ENCODE data around the gene NTSR2.

The NTSR2 gene

GRCh38 chr2:11683966-11684365 is 14.0 kb upstream of the NTSR2 start:
- no peaks in the 10 kb centered on the region for H3K36me3 ChIP-seq (ENCODE audit: insufficient read depth, low read length)
- no peak overlapping the region for H3K27ac ChIP-seq
- no peaks in the 10 kb centered on the region for H3K9me3 ChIP-seq (ENCODE audit: low read depth, low read length)
- H3K4me3 ChIP-seq = no peak overlapping the region
- DNase-seq (ENCODE audit: low read depth, low spot score) = no peak
- TF ChIP-seq FOXP2 (optimal IDR thresholded peaks at IDR 0.05; ENCODE audit: control extremely low read depth, extremely low read length, insufficient read depth) (no peak), POLR2AphosphoS5 (IDR thresholded peaks at IDR 0.05; ENCODE audit: borderline replicate concordance, low read depth, low read length) (no peak), EZH2 (IDR thresholded peaks at IDR 0.05) (no peak)
- H3K9ac ChIP-seq (ENCODE audit: insufficient read length) = no peak overlapping the region

- Histone ChIP-seq H3K9me3 (ENCODE audit: low read depth, low read length) (no peaks in the 10 kb centered on the region), H3K36me3 (ENCODE audit: insufficient read depth, low read length) (no peaks in the 10 kb centered on the region), H3K9ac (ENCODE audit: insufficient read length) (no peak overlapping the region), H3K4me3 (no peak overlapping the region), H3K27ac (no peak overlapping the region)
- no peak for DNase-seq (ENCODE audit: low read depth, low spot score)
- TF ChIP-seq FOXP2 (optimal IDR thresholded peaks at IDR 0.05; ENCODE audit: control extremely low read depth, extremely low read length, insufficient read depth) (no peak), EZH2 (IDR thresholded peaks at IDR 0.05) (no peak), POLR2AphosphoS5 (IDR thresholded peaks at IDR 0.05; ENCODE audit: borderline replicate concordance, low read depth, low read length) (no peak)
Observed at GRCh38 chr2:11683476-11683875, 13.5 kb upstream of the NTSR2 start.

GRCh38 chr2:11682590-11682915 is 12.6 kb upstream of the NTSR2 start:
- no peak for TF ChIP-seq FOXP2 (optimal IDR thresholded peaks at IDR 0.05; ENCODE audit: control extremely low read depth, extremely low read length, insufficient read depth)
- Histone ChIP-seq H3K36me3 (ENCODE audit: insufficient read depth, low read length) (no peaks in the 10 kb centered on the region), H3K9me3 (ENCODE audit: low read depth, low read length) (no peaks in the 10 kb centered on the region), H3K27ac (no peak overlapping the region), H3K9ac (ENCODE audit: insufficient read length) (no peak overlapping the region), H3K4me3 (no peak overlapping the region)
- DNase-seq (ENCODE audit: low read depth, low spot score) = no peak

GRCh38 chr2:11681722-11682589 is 12.0 kb upstream of the NTSR2 start:
- Histone ChIP-seq H3K4me3 (no peak overlapping the region), H3K27ac (no peak overlapping the region), H3K9me3 (ENCODE audit: low read depth, low read length) (no peaks in the 10 kb centered on the region), H3K36me3 (ENCODE audit: insufficient read depth, low read length) (no peaks in the 10 kb centered on the region), H3K9ac (ENCODE audit: insufficient read length) (no peak overlapping the region)
- TF ChIP-seq POLR2AphosphoS5 (IDR thresholded peaks at IDR 0.05; ENCODE audit: borderline replicate concordance, low read depth, low read length) (no peak), EZH2 (IDR thresholded peaks at IDR 0.05) (no peak)
- no peak for DNase-seq (ENCODE audit: low read depth, low spot score)

GRCh38 chr2:11680901-11681721 is 11.1 kb upstream of the NTSR2 start:
- Histone ChIP-seq H3K4me3 (no peak overlapping the region), H3K9me3 (ENCODE audit: low read depth, low read length) (no peaks in the 10 kb centered on the region), H3K9ac (ENCODE audit: insufficient read length) (no peak overlapping the region), H3K36me3 (ENCODE audit: insufficient read depth, low read length) (no peaks in the 10 kb centered on the region), H3K27ac (no peak overlapping the region)
- TF ChIP-seq FOXP2 (optimal IDR thresholded peaks at IDR 0.05; ENCODE audit: control extremely low read depth, extremely low read length, insufficient read depth) (no peak), POLR2AphosphoS5 (IDR thresholded peaks at IDR 0.05; ENCODE audit: borderline replicate concordance, low read depth, low read length) (no peak), EZH2 (IDR thresholded peaks at IDR 0.05) (no peak)
- DNase-seq (ENCODE audit: low read depth, low spot score) = no peak

- Histone ChIP-seq H3K9me3 (ENCODE audit: low read depth, low read length) (no peaks in the 10 kb centered on the region), H3K36me3 (ENCODE audit: insufficient read depth, low read length) (no peaks in the 10 kb centered on the region), H3K27ac (no peak overlapping the region)
Observed at GRCh38 chr2:11680182-11680900, 10.3 kb upstream of the NTSR2 start.

GRCh38 chr2:11679486-11680181 is 9.6 kb upstream of the NTSR2 start:
- no peak overlapping the region for H3K27ac ChIP-seq
- no peak for DNase-seq (ENCODE audit: low read depth, low spot score)
- no peaks in the 10 kb centered on the region for H3K9me3 ChIP-seq (ENCODE audit: low read depth, low read length)
- H3K36me3 ChIP-seq (ENCODE audit: insufficient read depth, low read length) = no peaks in the 10 kb centered on the region
- no peak for TF ChIP-seq EZH2 (IDR thresholded peaks at IDR 0.05)
- no peak for TF ChIP-seq FOXP2 (optimal IDR thresholded peaks at IDR 0.05; ENCODE audit: control extremely low read depth, extremely low read length, insufficient read depth)
- no peak for TF ChIP-seq POLR2AphosphoS5 (IDR thresholded peaks at IDR 0.05; ENCODE audit: borderline replicate concordance, low read depth, low read length)
- no peak overlapping the region for H3K9ac ChIP-seq (ENCODE audit: insufficient read length)
- H3K4me3 ChIP-seq = no peak overlapping the region

More at GRCh38 chr2:11680182-11680900, 10.3 kb upstream of the NTSR2 start:
- TF ChIP-seq POLR2AphosphoS5 (IDR thresholded peaks at IDR 0.05; ENCODE audit: borderline replicate concordance, low read depth, low read length) (no peak), FOXP2 (optimal IDR thresholded peaks at IDR 0.05; ENCODE audit: control extremely low read depth, extremely low read length, insufficient read depth) (no peak), EZH2 (IDR thresholded peaks at IDR 0.05) (no peak)
- no peak overlapping the region for H3K4me3 ChIP-seq
- no peak for DNase-seq (ENCODE audit: low read depth, low spot score)
- no peak overlapping the region for H3K9ac ChIP-seq (ENCODE audit: insufficient read length)

GRCh38 chr2:11679016-11679415 is 9.0 kb upstream of the NTSR2 start:
- H3K9me3 ChIP-seq (ENCODE audit: low read depth, low read length) = no peaks in the 10 kb centered on the region
- no peak overlapping the region for H3K4me3 ChIP-seq
- H3K9ac ChIP-seq (ENCODE audit: insufficient read length) = no peak overlapping the region
- no peak overlapping the region for H3K27ac ChIP-seq
- DNase-seq (ENCODE audit: low read depth, low spot score) = no peak
- no peak for TF ChIP-seq EZH2 (IDR thresholded peaks at IDR 0.05)
- no peak for TF ChIP-seq FOXP2 (optimal IDR thresholded peaks at IDR 0.05; ENCODE audit: control extremely low read depth, extremely low read length, insufficient read depth)
- no peak for TF ChIP-seq POLR2AphosphoS5 (IDR thresholded peaks at IDR 0.05; ENCODE audit: borderline replicate concordance, low read depth, low read length)
- H3K36me3 ChIP-seq (ENCODE audit: insufficient read depth, low read length) = no peaks in the 10 kb centered on the region
